GM10266 (cell line): ENCODE results near the gene FOXC1.

Source experiments
- DNase-seq: peaks from one replicate; pipeline ENCODE4 v3.0.0; 2012; ENCODE audit errors: extremely low spot score
- TF ChIP-seq, protein P1 (sequence below): IDR thresholded peaks from 2 replicates; pipeline ENCODE4 v1.5.1; 2012; ENCODE audit warnings: mild to moderate bottlenecking, low read depth; ENCODE audit not compliant: control insufficient read depth, insufficient read depth; ENCODE audit errors: missing control alignments

The FOXC1 gene

DNA sequence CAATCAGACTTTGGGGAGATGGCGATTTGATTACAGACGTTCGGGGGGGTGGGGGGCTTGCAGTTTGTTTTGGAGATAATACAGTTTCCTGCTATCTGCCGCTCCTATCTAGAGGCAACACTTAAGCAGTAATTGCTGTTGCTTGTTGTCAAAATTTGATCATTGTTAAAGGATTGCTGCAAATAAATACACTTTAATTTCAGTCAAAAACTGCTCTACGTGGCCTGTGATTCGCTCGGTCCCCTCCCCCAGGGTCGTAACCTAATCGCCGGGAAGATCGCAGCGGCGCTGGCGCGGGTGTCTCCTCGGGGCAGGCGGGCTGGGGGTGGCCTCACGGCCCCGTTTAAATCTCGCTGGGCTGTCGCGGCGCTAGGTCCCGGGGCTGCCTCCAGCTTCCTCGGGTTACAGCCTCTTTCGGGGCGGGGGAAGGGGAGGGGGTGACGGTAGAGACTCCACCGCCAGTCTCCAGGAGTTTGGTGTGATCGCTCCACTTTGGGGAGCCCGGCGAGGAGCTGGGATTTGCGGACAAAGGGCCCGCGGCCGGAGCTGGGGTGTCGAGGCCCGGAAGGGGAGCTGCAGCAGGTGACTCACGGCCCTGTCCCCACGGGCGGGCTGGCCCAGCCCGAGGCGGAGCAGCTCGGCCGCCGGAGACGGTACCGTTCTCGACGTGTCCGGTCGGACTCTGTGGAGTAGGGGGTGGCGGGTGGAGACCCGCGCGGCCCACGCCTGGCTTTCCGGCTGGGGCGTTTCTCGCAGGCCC, 4.2 kb downstream of the FOXC1 start:
- TF ChIP-seq, protein P1, sequence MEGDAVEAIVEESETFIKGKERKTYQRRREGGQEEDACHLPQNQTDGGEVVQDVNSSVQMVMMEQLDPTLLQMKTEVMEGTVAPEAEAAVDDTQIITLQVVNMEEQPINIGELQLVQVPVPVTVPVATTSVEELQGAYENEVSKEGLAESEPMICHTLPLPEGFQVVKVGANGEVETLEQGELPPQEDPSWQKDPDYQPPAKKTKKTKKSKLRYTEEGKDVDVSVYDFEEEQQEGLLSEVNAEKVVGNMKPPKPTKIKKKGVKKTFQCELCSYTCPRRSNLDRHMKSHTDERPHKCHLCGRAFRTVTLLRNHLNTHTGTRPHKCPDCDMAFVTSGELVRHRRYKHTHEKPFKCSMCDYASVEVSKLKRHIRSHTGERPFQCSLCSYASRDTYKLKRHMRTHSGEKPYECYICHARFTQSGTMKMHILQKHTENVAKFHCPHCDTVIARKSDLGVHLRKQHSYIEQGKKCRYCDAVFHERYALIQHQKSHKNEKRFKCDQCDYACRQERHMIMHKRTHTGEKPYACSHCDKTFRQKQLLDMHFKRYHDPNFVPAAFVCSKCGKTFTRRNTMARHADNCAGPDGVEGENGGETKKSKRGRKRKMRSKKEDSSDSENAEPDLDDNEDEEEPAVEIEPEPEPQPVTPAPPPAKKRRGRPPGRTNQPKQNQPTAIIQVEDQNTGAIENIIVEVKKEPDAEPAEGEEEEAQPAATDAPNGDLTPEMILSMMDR = no peak
- peak; percentile 53 for DNase-seq

DNA sequence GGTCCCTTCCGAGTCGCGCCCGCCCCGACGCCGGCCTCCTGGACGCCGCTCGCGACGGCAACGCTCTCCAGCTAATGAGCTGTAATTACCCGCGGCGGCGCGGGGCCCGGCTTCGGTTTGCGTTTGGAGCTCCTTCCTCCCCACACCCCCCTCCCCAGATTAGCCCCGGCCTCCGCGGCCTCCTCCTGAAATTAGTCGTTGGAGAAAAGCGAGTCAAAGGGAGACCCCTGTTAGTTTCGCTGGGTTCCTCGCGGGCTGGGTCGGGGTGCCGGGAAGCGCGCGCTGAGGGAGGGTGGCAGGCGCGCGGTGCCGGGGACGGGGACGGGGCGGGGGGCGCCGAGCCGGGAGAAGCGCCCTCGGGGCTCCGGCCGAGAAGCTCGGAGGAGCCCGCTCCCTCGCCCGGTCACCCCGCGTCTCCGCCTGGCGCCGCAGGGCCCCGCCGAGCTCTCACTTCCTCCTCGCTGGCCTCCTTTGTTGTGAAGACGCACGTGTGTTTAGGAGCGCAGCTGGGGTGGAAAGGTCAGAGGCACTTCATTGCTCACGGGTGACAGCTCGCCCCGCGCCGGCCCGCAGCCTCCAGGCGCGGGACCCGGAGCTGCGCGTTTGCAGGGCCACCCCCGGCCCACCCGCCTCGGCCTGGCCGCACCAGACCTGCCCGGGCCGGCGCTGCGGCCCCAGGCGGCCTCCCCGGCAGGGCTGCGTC, 4.9 kb downstream of the FOXC1 start:
- DNase-seq = peak; percentile 79
- TF ChIP-seq, protein P1 = no peak

DNA sequence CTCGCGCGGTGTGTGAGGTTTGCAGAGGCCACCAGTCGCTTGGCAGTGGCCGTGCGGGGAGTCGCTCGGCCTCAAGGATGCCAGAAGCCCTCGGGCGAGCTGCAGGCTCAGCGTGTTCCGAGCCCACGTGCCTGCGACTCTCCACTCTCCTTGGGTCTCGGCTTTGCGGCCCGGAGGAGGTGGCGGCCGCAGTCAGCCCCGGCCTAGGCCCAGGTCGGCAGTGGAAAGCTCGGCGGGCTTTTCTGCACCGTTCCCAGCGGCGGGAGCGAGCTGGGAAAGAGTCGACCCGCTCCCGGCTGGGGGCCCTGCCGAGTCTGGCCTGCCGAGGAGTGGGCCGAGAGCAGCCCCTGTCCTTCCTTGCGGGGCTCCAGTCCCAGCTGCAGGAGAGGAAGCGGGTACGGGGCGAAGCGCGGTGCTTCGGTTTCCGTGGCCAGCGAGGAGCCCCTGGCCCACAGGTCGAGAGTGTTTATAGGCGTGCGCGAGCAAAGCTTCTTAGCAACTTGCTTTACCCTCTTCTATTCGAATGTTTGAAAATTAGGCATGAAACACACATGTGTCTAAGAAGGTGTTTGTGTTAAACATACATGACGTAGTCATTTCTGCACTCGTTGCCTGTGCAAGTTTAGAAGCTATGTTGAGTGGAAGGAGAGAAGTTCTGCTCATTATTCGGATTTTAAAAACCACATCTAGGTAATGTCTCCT, 5.6 kb downstream of the FOXC1 start:
- peak; percentile 33 for DNase-seq
- TF ChIP-seq, protein P1 = no peak

DNA sequence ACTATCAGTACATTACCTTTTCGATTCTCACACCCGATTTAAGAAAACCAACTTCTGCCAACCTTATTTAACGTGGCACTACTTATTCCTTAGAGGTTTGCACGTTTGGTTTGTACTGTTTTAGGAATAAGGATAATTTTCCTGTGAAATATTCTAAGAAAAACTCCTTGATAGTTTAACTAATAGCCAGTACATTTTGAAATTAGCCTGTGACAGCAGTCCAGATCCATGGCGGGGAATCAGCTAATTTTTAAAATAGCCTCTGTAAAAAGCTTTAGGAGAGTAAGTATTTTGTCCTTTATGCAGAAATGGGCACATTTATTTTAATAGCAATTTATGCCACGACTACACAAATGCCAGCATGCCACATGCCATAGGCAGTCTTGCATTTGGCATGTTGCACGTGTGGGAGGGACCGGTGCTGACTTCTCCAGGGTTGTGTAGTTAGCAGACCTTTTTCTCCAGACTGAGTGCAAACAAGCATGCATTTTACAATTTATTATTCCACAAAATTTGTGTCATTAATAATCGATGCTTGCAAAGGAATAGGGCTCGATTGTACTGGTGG, 6.2 kb downstream of the FOXC1 start:
- TF ChIP-seq, protein P1 = no peak
- no peak for DNase-seq

DNA sequence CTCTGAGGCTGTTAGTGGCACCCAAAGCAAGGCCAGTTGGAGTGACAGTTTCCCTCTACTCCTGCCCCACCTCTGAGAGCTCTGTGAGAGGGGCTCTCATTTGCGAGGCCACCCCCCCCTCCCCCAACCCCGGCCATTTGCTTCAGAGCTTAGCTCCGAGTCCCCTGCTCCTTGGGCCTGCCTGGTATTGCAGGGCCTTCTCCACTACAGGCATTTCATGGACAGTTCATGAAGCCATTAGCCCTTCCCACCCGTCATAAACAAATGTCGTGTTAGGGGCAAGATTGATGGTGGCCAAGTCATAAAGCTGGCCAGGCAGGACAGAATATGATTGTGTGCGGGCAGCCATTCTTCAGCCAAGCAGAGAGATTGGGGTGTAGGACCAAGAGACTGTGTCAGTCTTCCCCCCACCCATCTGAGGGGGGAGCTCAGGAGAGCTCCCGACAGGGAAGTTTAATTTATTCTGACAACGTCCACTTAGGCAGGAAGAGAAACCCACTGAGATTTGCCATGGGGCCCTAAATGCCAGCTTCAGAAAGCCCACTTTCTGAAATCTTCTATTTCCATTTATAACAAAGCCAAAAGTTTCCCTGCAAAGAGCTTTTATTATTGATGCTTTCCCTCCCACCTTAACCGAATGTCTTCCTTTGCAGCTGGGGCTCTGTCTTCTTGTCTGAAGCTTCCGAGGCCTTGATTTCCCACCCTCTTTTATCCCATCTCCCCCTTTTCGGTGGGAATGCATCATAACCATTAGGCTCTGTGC, 7.2 kb downstream of the FOXC1 start:
- peak; percentile 35 for DNase-seq
- TF ChIP-seq, protein P1 = no peak

DNA sequence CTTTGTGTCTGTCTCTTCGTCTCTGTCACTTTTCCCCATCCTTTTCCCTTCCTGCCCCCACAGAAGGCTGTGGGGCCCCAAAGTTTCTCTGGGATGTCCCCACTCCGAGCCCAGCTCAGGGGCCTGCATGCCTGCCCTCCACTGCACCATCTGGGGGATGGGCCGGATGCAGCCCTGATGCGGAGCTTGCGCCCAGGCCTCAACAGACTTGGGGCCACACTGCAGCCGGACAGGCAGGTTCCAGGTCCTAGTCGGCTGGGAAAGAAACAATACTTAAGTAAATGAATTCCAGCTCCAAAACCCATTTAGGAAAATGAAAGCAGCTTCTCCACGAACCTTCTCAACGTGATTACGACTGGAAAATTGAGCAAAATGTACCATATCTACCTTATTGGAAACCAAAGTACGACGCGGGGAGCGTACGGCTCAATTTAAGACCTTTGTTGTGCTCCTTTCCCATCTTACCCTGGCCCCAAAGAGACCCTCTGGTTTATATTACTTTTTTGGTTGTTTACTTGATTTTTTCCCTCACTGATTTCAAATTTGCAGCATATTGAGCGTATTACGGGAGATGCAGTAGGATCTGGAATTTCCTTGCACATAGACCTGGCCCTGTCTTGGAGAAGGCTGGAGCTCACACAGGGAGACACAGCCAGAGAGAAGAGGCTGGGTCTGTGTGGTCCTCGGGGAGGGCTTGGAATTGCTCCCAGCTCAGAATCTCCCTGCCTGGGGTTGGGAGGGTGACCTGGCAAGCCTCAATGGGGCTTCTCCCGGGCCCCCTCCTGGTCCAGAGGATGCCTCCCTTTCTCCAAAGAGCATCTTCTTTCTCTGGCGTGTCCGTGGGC, 8.0 kb downstream of the FOXC1 start:
- peak; percentile 40 for DNase-seq
- TF ChIP-seq, protein P1 = no peak
